Pons (tissue), 1 donor: Measurements from ENCODE around the gene TRABD.

ENCODE experiments used
- DNase-seq: peaks from one replicate; pipeline ENCODE4 v3.0.0-alpha.2; 2016; ENCODE audit warnings: low spot score

The TRABD gene

GRCh38 chr22:50238755-50239154 is 53.0 kb downstream of the TRABD start:
- DNase-seq = no peak

GRCh38 chr22:50242406-50242949 is 56.8 kb downstream of the TRABD start:
- no peak for DNase-seq

- no peak for DNase-seq
Measured at GRCh38 chr22:50243685-50244419, 58.1 kb downstream of the TRABD start.

- DNase-seq = peak; percentile 92
Measured at GRCh38 chr22:50244420-50245213, 58.9 kb downstream of the TRABD start, which contains the start of gene TUBGCP6. Gene TUBGCP6, minus strand, starts transcription at chr22:50245023. Its CDS starts 564 bp downstream, at chr22:50244459.

GRCh38 chr22:50245214-50246072 is 59.7 kb downstream of the TRABD start:
- DNase-seq = no peak

- DNase-seq = no peak
Measured at GRCh38 chr22:50246242-50247175, 60.8 kb downstream of the TRABD start.

- no peak for DNase-seq
Measured at GRCh38 chr22:50247748-50248147, 62.0 kb downstream of the TRABD start.

- no peak for DNase-seq
Measured at GRCh38 chr22:50248196-50249081, 62.7 kb downstream of the TRABD start.
